ENCODE results near the gene CARF. TPM values are rescaled to one million over a fixed set of nuclear protein-coding genes. Genes with fewer than 3 reads are reported as not detected.

The CARF gene, protein sequence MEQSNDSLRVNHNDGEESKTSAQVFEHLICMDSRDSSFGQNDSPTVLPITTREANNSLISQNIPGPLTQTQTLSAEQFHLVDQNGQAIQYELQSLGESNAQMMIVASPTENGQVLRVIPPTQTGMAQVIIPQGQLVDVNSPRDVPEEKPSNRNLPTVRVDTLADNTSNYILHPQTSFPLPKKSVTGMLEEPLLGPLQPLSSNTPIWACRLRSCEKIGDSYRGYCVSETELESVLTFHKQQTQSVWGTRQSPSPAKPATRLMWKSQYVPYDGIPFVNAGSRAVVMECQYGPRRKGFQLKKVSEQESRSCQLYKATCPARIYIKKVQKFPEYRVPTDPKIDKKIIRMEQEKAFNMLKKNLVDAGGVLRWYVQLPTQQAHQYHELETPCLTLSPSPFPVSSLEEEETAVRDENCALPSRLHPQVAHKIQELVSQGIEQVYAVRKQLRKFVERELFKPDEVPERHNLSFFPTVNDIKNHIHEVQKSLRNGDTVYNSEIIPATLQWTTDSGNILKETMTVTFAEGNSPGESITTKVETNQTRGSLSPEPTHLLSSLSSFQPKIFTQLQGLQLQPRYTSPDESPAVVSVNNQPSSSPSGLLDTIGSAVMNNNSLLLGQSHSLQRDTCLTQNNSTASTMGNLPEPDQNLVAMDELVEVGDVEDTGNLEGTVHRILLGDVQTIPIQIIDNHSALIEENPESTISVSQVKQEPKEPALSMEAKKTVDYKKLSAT
- total RNA-seq (2022; extraction: Qiagen RNA extraction; ENCODE audit: low read depth), result 0.85 to 1.9 TPM (median 1.0 TPM) in 5 replicates

DNA sequence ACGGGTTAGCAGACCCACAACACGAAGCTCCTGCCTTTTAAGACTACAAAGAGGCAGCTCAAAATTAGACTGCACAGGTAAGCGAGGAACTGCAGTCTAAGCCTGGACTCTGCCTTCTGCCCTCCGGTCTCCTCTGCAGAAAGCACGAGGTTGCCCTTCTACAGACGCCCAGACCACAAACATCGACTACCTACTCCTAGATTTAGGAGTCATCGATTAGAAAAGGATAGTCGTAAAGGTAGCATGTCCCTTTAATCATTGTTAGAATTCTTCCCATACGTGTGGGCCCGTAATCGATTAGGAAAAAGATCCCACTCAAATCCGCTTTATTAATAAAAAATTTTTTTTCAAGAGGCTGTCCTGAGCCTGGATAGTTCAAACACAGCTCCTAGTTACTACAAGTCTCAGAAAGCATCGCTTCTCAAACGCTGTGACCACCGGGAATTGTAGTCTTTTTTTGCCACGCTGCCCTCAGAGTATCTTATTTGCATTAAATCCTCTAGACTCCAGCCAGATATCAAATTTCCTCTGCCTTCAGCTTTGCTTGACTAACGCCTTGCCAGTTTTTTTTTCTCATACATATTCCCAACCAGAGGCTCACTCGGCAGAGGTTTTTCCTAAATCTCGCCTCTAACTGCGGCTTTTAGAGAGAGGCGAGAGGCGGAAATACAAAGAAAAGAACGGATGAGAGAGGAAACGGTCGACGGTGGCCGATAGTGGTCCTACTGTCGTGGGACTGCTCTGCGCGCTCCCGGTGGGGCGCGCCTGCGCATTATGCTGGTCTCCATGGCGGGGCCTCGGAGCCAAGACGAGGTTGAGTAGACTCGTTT is at the start of gene CARF, which contains the start of gene WDR12:
Gene CARF, plus strand, starts transcription at position 764 of the 830 bp plus-strand sequence. CDS start 29,628 bp downstream, outside the sequence.
Gene WDR12, minus strand, starts transcription at position 162 of the 830 bp plus-strand sequence. CDS start 197 bp downstream, outside the sequence.

DNA sequence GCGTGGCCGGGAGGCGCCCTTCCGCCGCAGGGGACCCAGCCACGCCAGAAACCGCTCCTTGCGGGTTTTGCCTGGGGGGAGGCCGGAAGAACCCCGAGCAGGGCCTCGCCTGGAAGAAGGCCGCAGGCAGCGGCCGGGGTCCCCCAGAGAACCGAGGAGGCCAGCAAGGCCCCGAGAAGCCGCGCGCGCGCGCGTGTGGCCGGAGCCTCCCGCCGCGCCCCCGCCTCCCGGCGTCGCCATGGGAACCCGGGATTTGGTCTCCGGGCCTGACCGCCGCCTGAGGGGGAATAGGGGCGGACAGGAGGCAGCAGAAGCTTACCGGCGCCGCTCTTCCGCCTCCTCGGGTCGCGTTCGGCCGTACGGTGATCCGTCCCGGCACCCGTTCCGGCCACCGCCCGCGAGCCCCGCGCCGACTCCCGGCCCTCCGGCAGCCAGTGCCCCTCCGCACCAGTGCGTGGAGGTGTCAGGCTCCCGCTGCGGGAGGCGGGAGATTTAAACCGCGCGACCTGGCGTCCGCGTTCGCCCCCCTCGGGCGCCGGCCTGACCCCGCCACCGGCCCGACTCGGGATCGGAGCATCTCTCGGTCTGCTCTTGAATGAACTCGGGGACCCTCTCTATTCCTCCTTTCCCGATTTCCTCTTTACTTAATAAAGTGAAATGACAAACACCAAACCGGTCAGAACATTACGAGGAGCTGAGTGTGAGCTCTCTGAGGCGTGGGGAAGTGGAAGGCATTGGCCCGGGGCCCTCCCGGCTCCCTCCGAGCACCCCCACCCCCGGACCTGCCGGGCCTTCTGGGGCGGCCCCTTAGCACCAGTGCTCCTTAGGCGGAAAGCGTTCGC is 40.6 kb upstream of the CARF start, which contains the start of gene ICA1L:
Gene ICA1L, minus strand, starts transcription at position 467 of the 842 bp plus-strand sequence. CDS start 42,757 bp downstream, outside the sequence.

DNA sequence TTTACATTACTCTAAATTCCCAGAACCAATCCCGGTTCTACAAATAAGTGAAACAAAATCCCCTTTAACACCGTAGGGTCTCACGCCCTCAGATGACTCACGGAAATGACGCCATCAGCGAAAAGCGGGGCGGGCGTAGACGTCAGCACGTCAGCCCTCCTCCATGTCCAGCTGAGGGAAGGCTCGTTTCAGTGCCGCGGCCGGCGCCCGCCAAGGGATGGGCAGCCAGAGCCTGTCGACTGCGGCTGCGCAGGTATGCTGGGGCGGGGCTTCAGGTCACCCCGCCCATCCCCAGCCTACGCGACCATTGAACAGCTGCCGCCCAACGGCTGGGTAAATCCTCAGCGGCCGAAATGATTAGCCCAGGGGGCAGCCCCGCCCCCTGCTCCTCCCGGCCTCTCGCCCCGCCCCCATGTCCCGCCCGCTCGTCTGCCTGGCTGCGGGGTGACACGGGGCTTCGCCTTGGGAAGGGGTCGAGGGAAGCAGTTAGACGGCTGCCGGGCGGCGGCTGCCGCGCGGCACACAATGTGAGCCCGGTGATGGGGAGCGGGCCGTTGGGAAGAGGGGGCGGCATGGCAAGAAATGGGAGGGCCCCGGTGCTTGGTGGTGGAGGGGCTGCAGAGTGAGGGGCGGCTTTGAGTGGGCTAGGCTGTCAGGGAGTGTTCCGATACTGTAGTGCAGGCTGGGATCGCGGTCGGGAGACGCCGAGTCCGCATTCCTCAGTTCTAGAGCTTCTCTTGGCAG is 102.6 kb downstream of the CARF start, which contains the start of gene NBEAL1:
Gene NBEAL1, plus strand, starts transcription at position 420 of the 744 bp plus-strand sequence. CDS start 1,510 bp downstream, outside the sequence.

Other genes with a start within 250 kb of the CARF start
- gene ICA1L, start 40.5 kb upstream of the CARF start, total RNA-seq (2022; extraction: Qiagen RNA extraction; ENCODE audit: low read depth), result 1.5 to 2.4 TPM (median 1.9 TPM) in 5 replicates
- 53.7 to 93.3 TPM (median 77.3 TPM) in 5 replicates for gene WDR12, start 602 bp upstream of the CARF start, total RNA-seq (2022; extraction: Qiagen RNA extraction; ENCODE audit: low read depth)
- gene NBEAL1, start 102.6 kb downstream of the CARF start, total RNA-seq (2022; extraction: Qiagen RNA extraction; ENCODE audit: low read depth), result 3.1 to 6.6 TPM (median 4.0 TPM) in 5 replicates